NCI-H748 treated with DMSO at 0.1 percent for 48 hours (cell line): Measurements from ENCODE around the gene UQCC3.
"Not testable (repeated sequence)": the region's sequence is repeated elsewhere in the genome, so short reads cannot be mapped to it uniquely, and the experiment has no call there.

Experiments
- DNase-seq: peaks from one replicate; lab custom pipeline; 2025; lab: John Stamatoyannopoulos, UW

The UQCC3 gene

GRCh38 chr11:62665599-62666258, 5.7 kb upstream of the UQCC3 start:
- DNase-seq, result peak; percentile 55

GRCh38 chr11:62666259-62666926, 5.1 kb upstream of the UQCC3 start:
- DNase-seq, result no peak

GRCh38 chr11:62667460-62667859, 4.0 kb upstream of the UQCC3 start:
- no peak for DNase-seq

GRCh38 chr11:62669420-62670161, 1.9 kb upstream of the UQCC3 start:
- DNase-seq, result no peak

GRCh38 chr11:62671236-62671607, 251 bp upstream of the UQCC3 start:
- DNase-seq, result no peak

GRCh38 chr11:62673196-62673525, 1.7 kb downstream of the UQCC3 start:
- DNase-seq, result no peak

GRCh38 chr11:62675415-62675814, 3.9 kb downstream of the UQCC3 start:
- DNase-seq, result not testable (repeated sequence)

GRCh38 chr11:62676698-62677097, 5.2 kb downstream of the UQCC3 start:
- no peak for DNase-seq

- no peak for DNase-seq
Measured at GRCh38 chr11:62677156-62677555, 5.7 kb downstream of the UQCC3 start.

- DNase-seq, result no peak
Measured at GRCh38 chr11:62677714-62678113, 6.2 kb downstream of the UQCC3 start.

- no peak for DNase-seq
Measured at GRCh38 chr11:62678433-62678769, 6.9 kb downstream of the UQCC3 start.

GRCh38 chr11:62678770-62679696, 7.6 kb downstream of the UQCC3 start, which contains the start of gene UBXN1:
Gene UBXN1 (minus strand): TSS chr11:62679073. CDS start chr11:62678923, 150 bp downstream.
- peak; percentile 79 for DNase-seq

- no peak for DNase-seq
Measured at GRCh38 chr11:62680825-62681240, 9.4 kb downstream of the UQCC3 start.

GRCh38 chr11:62682518-62682917, 11.0 kb downstream of the UQCC3 start:
- no peak for DNase-seq

GRCh38 chr11:62687508-62688396, 16.3 kb downstream of the UQCC3 start:
- DNase-seq, result no peak

- DNase-seq, result no peak
Measured at GRCh38 chr11:62688491-62688890, 17.0 kb downstream of the UQCC3 start.

GRCh38 chr11:62689421-62690183, 18.1 kb downstream of the UQCC3 start, which contains the start of gene LRRN4CL:
Gene LRRN4CL (minus strand): TSS chr11:62689530. CDS start chr11:62688508, 1,022 bp downstream.
- DNase-seq, result no peak

- not testable (repeated sequence) for DNase-seq
Measured at GRCh38 chr11:62693624-62694023, 22.2 kb downstream of the UQCC3 start.

- peak; percentile 66 for DNase-seq
Measured at GRCh38 chr11:62694455-62695167, 23.1 kb downstream of the UQCC3 start.

GRCh38 chr11:62702246-62702645, 30.8 kb downstream of the UQCC3 start:
- DNase-seq, result no peak
